ENCODE measurements around the gene KIAA0825. TPM values are rescaled to one million over a fixed set of nuclear protein-coding genes. Genes with fewer than 3 reads are reported as not detected.

Gene KIAA0825
- total RNA-seq: 41.2 TPM

- DNase-seq (ENCODE audit: low spot score in 2 of 2) (peak; percentile 69 to 76), FAIRE-seq (no peak)
Measured at GRCh38 chr5:94618493-94619328, at the start of gene KIAA0825, which contains the start of gene SLF1. KIAA0825 (minus strand) TSS chr5:94618604; CDS start chr5:94537126, 81,478 bp downstream. SLF1 (plus strand) TSS chr5:94618669; CDS start chr5:94628811, 10,142 bp downstream.

- FAIRE-seq: no peak
- no peak for DNase-seq (ENCODE audit: low spot score in 2 of 2)
Measured at GRCh38 chr5:94667937-94668336, 49.5 kb upstream of the KIAA0825 start.

- FAIRE-seq: no peak
- DNase-seq (ENCODE audit: low spot score in 2 of 2): no peak
Measured at GRCh38 chr5:94661086-94661485, 42.7 kb upstream of the KIAA0825 start.

GRCh38 chr5:94660506-94660905 is 42.1 kb upstream of the KIAA0825 start:
- DNase-seq (ENCODE audit: low spot score in 2 of 2) (no peak), FAIRE-seq (no peak)

GRCh38 chr5:94658272-94658671 is 39.9 kb upstream of the KIAA0825 start:
- no peak for FAIRE-seq
- DNase-seq (ENCODE audit: low spot score in 2 of 2): no peak

GRCh38 chr5:94649874-94650273 is 31.5 kb upstream of the KIAA0825 start:
- no peak for FAIRE-seq
- no peak for DNase-seq (ENCODE audit: low spot score in 2 of 2)

GRCh38 chr5:94646758-94647157 is 28.4 kb upstream of the KIAA0825 start:
- FAIRE-seq: no peak
- no peak for DNase-seq (ENCODE audit: low spot score in 2 of 2)

- FAIRE-seq: no peak
Measured at GRCh38 chr5:94645053-94645452, 26.6 kb upstream of the KIAA0825 start.

GRCh38 chr5:94640176-94640575 is 21.8 kb upstream of the KIAA0825 start:
- FAIRE-seq (no peak), DNase-seq (ENCODE audit: low spot score in 2 of 2) (no peak)

More at GRCh38 chr5:94645053-94645452, 26.6 kb upstream of the KIAA0825 start:
- DNase-seq (ENCODE audit: low spot score in 2 of 2): no peak

GRCh38 chr5:94632024-94632423 is 13.6 kb upstream of the KIAA0825 start:
- no peak for DNase-seq (ENCODE audit: low spot score in 2 of 2)
- FAIRE-seq: no peak

GRCh38 chr5:94627191-94627590 is 8.8 kb upstream of the KIAA0825 start:
- FAIRE-seq (no peak), DNase-seq (ENCODE audit: low spot score in 2 of 2) (no peak)

GRCh38 chr5:94623877-94624276 is 5.5 kb upstream of the KIAA0825 start:
- FAIRE-seq (no peak), DNase-seq (ENCODE audit: low spot score in 2 of 2) (no peak)

- DNase-seq (ENCODE audit: low spot score in 2 of 2) (no peak), FAIRE-seq (peak; percentile 19)
Measured at GRCh38 chr5:94623011-94623410, 4.6 kb upstream of the KIAA0825 start.

GRCh38 chr5:94621763-94622162 is 3.4 kb upstream of the KIAA0825 start:
- FAIRE-seq: no peak
- DNase-seq (ENCODE audit: low spot score in 2 of 2): no peak

- DNase-seq (ENCODE audit: low spot score in 2 of 2) (no peak), FAIRE-seq (no peak)
Measured at GRCh38 chr5:94620256-94620655, 1.9 kb upstream of the KIAA0825 start.

GRCh38 chr5:94618029-94618492 is 343 bp downstream of the KIAA0825 start:
- DNase-seq (ENCODE audit: low spot score in 2 of 2): peak in 1 of 2 donors; percentile 12
- no peak for FAIRE-seq

GRCh38 chr5:94615862-94616261 is 2.5 kb downstream of the KIAA0825 start:
- DNase-seq (ENCODE audit: low spot score in 2 of 2): no peak
- FAIRE-seq: no peak

GRCh38 chr5:94614156-94614805 is 4.1 kb downstream of the KIAA0825 start:
- DNase-seq (ENCODE audit: low spot score in 2 of 2): no peak

GRCh38 chr5:94613583-94613982 is 4.8 kb downstream of the KIAA0825 start:
- FAIRE-seq: no peak
- DNase-seq (ENCODE audit: low spot score in 2 of 2): no peak

More at GRCh38 chr5:94614156-94614805, 4.1 kb downstream of the KIAA0825 start:
- no peak for FAIRE-seq

GRCh38 chr5:94595281-94595840 is 23.0 kb downstream of the KIAA0825 start:
- DNase-seq (ENCODE audit: low spot score in 2 of 2) (no peak), FAIRE-seq (no peak)

Data from frontal cortex (tissue), 4 donors.